Endothelial cell of umbilical vein (primary cell): ENCODE measurements around the gene SLC45A1.

ENCODE experiments used
- EZH2 ChIP-seq: IDR thresholded peaks from 2 replicates; pipeline ENCODE4 v1.6.1; 2012; ENCODE audit warnings: borderline replicate concordance, low read depth, mild to moderate bottlenecking, moderate library complexity, low read length, inconsistent platforms; ENCODE audit not compliant: severe bottlenecking
- POLR2A ChIP-seq: IDR thresholded peaks from 2 replicates; pipeline ENCODE4 v1.6.1; 2012; ENCODE audit warnings: low read depth, mild to moderate bottlenecking, control low read depth, low read length
- POLR2AphosphoS5 ChIP-seq: IDR thresholded peaks from 2 replicates; pipeline ENCODE4 v1.6.1; 2012; ENCODE audit warnings: low read depth, mild to moderate bottlenecking, control low read depth, low read length, moderate library complexity; ENCODE audit not compliant: insufficient read depth
- TF ChIP-seq, protein P1 (sequence below), 2 donors: IDR thresholded peaks; 1 replicate in 1 of 2; 2 replicates in 1 of 2; pipeline ENCODE4 v1.5.1; 2011; ENCODE audit warnings: low read length in 2 of 2, mild to moderate bottlenecking in 2 of 2, moderate library complexity in 2 of 2, control low read depth in 1 of 2, inconsistent platforms in 1 of 2, low read depth in 1 of 2; ENCODE audit not compliant: insufficient read depth in 1 of 2; ENCODE audit errors: extremely low read depth in 1 of 2

DNA sequence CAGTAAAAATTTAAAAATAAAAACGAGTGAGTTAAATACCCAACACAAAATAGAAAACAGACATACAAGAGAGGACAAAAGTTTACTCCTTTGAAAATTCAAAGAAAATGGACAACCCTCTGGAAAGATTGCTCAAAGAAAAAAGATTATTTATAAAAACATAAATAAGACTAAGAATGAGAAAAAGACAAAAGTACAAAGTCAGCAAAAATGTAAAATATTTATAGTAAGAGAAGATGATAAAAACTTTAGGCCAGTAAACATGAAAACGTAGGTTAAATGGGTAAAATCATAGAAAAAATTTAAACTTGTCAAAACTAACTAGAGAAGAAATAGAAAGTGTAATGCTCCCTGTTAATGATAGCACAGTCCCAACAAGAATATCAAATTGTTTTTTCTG lies 31.9 kb upstream of the SLC45A1 start:
- TF ChIP-seq, protein P1, sequence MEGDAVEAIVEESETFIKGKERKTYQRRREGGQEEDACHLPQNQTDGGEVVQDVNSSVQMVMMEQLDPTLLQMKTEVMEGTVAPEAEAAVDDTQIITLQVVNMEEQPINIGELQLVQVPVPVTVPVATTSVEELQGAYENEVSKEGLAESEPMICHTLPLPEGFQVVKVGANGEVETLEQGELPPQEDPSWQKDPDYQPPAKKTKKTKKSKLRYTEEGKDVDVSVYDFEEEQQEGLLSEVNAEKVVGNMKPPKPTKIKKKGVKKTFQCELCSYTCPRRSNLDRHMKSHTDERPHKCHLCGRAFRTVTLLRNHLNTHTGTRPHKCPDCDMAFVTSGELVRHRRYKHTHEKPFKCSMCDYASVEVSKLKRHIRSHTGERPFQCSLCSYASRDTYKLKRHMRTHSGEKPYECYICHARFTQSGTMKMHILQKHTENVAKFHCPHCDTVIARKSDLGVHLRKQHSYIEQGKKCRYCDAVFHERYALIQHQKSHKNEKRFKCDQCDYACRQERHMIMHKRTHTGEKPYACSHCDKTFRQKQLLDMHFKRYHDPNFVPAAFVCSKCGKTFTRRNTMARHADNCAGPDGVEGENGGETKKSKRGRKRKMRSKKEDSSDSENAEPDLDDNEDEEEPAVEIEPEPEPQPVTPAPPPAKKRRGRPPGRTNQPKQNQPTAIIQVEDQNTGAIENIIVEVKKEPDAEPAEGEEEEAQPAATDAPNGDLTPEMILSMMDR (IDR thresholded peaks at IDR 0.05; ENCODE audit: extremely low read depth in 1 of 2, insufficient read depth in 1 of 2, low read depth in 1 of 2, low read length in 2 of 2), result no peak
- TF ChIP-seq POLR2AphosphoS5 (no peak), POLR2A (no peak), EZH2 (no peak)
